GM12864 (cell line): ENCODE data around the gene TMEM26.

Source experiments
- DNase-seq: peaks from one replicate; pipeline ENCODE4 v3.0.0-alpha.2; 2011; ENCODE audit warnings: low read depth
- H3K4me3 ChIP-seq: 2 replicates; pipeline ENCODE4 v1.5.1; 2011; ENCODE audit warnings: mild to moderate bottlenecking, low read depth, low read length, control low read depth
- CTCF ChIP-seq: IDR thresholded peaks from 2 replicates; pipeline ENCODE4 v1.5.1; 2011; ENCODE audit warnings: low read depth, mild to moderate bottlenecking, moderate library complexity, low read length, control low read depth, inconsistent platforms; ENCODE audit errors: missing control alignments

The TMEM26 gene

GRCh38 chr10:61404751-61405150 lies 48.4 kb downstream of the TMEM26 start:
- DNase-seq = no peak
- H3K4me3 ChIP-seq = no peak overlapping the region
- TF ChIP-seq CTCF = no peak

GRCh38 chr10:61400524-61400923 lies 52.7 kb downstream of the TMEM26 start:
- no peak for DNase-seq
- no peak for TF ChIP-seq CTCF
- H3K4me3 ChIP-seq = no peak overlapping the region

GRCh38 chr10:61399406-61399805 lies 53.8 kb downstream of the TMEM26 start:
- no peak for TF ChIP-seq CTCF
- H3K4me3 ChIP-seq = no peak overlapping the region
- no peak for DNase-seq

- no peak for TF ChIP-seq CTCF
- no peak overlapping the region for H3K4me3 ChIP-seq
- DNase-seq = no peak
Measured at GRCh38 chr10:61398366-61399129, 54.6 kb downstream of the TMEM26 start.

GRCh38 chr10:61397175-61397986 lies 55.8 kb downstream of the TMEM26 start:
- TF ChIP-seq CTCF = no peak
- DNase-seq = no peak
- H3K4me3 ChIP-seq = no peak overlapping the region; the same call in 1 of the 2 replicates

- DNase-seq = no peak
- no peak for TF ChIP-seq CTCF
- no peak overlapping the region for H3K4me3 ChIP-seq
Measured at GRCh38 chr10:61391281-61391680, 61.9 kb downstream of the TMEM26 start.
